Progenitor cell of endocrine pancreas (in vitro differentiated cells): Measurements from ENCODE around the gene POLE3. TPM values are rescaled to one million over a fixed set of nuclear protein-coding genes. Genes with fewer than 3 reads are reported as not detected.

Source experiments
- DNase-seq: peaks from one replicate; pipeline ENCODE4 v3.0.0; 2021; ENCODE audit warnings: low spot score; ENCODE audit not compliant: unreplicated experiment
- H3K27ac Mint-ChIP-seq: 2 replicates; pipeline ENCODE4 v1.8.0; 2021; ENCODE audit warnings: mild to moderate bottlenecking, moderate library complexity, mixed read lengths
- H3K27me3 Mint-ChIP-seq: 2 replicates; pipeline ENCODE4 v1.8.0; 2021; ENCODE audit warnings: mixed read lengths
- H3K36me3 Mint-ChIP-seq: 2 replicates; pipeline ENCODE4 v1.8.0; 2022; ENCODE audit warnings: mixed read lengths; ENCODE audit not compliant: insufficient read depth
- H3K4me1 Mint-ChIP-seq: 2 replicates; pipeline ENCODE4 v1.8.0; 2021; ENCODE audit warnings: low read depth, mixed read lengths
- H3K4me3 Mint-ChIP-seq: 2 replicates; pipeline ENCODE4 v1.8.0; 2021; ENCODE audit warnings: low read depth, mild to moderate bottlenecking, moderate library complexity, mixed read lengths
- H3K9me3 Mint-ChIP-seq: 2 replicates; pipeline ENCODE4 v1.8.0; 2021; ENCODE audit warnings: low read depth, mixed read lengths
- CTCF ChIP-seq: fragments of 200-600 bp; sonication (generic); IDR thresholded peaks from one replicate; pipeline ENCODE4 v1.5.0; 2021; ENCODE audit warnings: antibody characterized with exemption, mild to moderate bottlenecking; ENCODE audit not compliant: unreplicated experiment
- long read RNA-seq: library from polyadenylated mRNA; unstranded; transcript quantifications from one replicate; pipeline ENCODE4 v2.0.0, GENCODE V29; 2020
- total RNA-seq: library from RNA; stranded (reverse); gene quantifications from 2 replicates; pipeline ENCODE4 v1.2.1, GENCODE V29; 2021

Gene POLE3
- total RNA-seq = 36.6 and 40.5 TPM in 2 replicates
- long read RNA-seq, transcript POLE3-203 (3 exons, 455 nt) = minor isoform, 7 of 104 reads
- long read RNA-seq, transcript POLE3-202 (5 exons, 2,191 nt) = minor isoform, 10 of 104 reads
- long read RNA-seq, transcript POLE3-201 (4 exons, 2,109 nt) = major isoform, 86 of 104 reads
- long read RNA-seq, partial matches to known transcripts = 1 of 104 reads
- long read RNA-seq, other reads (novel, unspliced or antisense) = 0 of 104 reads

- no peak for TF ChIP-seq CTCF
- H3K36me3 Mint-ChIP-seq = peaks cover 15% of the 10 kb centered on the region
- H3K9me3 Mint-ChIP-seq = no peaks in the 10 kb centered on the region
- no peaks in the 10 kb centered on the region for H3K27me3 Mint-ChIP-seq
- H3K27ac Mint-ChIP-seq = peak within 1 kb of the TSS; percentile 99
- peak within 1 kb of the TSS; percentile 98 for H3K4me3 Mint-ChIP-seq
- H3K4me1 Mint-ChIP-seq = peaks cover 11% of the 10 kb centered on the region
- DNase-seq = peak; percentile 83
These were observed at the start of gene POLE3, which contains the start of gene C9orf43 for GRCh38 chr9:113410207-113410864. POLE3 (minus strand) TSS chr9:113410675; CDS start chr9:113410293, 382 bp downstream. C9orf43 (plus strand) TSS chr9:113410747; CDS start chr9:113413494, 2,747 bp downstream.

GRCh38 chr9:113456235-113456634 is 45.8 kb upstream of the POLE3 start:
- Mint-ChIP-seq H3K9me3 (no peaks in the 10 kb centered on the region), H3K27me3 (peaks cover 4% of the 10 kb centered on the region), H3K27ac (peak overlapping the region; percentile 96), H3K4me1 (peaks cover 21% of the 10 kb centered on the region), H3K4me3 (peak overlapping the region; percentile 14), H3K36me3 (no peaks in the 10 kb centered on the region)
- TF ChIP-seq CTCF = no peak
- DNase-seq = no peak

GRCh38 chr9:113454914-113455761 is 44.7 kb upstream of the POLE3 start:
- TF ChIP-seq CTCF = no peak
- DNase-seq = no peak
- Mint-ChIP-seq H3K27ac (peak overlapping the region; percentile 96), H3K27me3 (no peaks in the 10 kb centered on the region), H3K4me1 (peaks cover 21% of the 10 kb centered on the region), H3K4me3 (no peak overlapping the region), H3K36me3 (no peaks in the 10 kb centered on the region), H3K9me3 (no peaks in the 10 kb centered on the region)

GRCh38 chr9:113452113-113452605 is 41.7 kb upstream of the POLE3 start:
- Mint-ChIP-seq H3K36me3 (no peaks in the 10 kb centered on the region), H3K27ac (no peak overlapping the region), H3K4me1 (peaks cover 19% of the 10 kb centered on the region), H3K4me3 (no peak overlapping the region), H3K27me3 (no peaks in the 10 kb centered on the region), H3K9me3 (no peaks in the 10 kb centered on the region)
- TF ChIP-seq CTCF = no peak
- DNase-seq = no peak

GRCh38 chr9:113449376-113449775 is 38.9 kb upstream of the POLE3 start:
- no peaks in the 10 kb centered on the region for H3K36me3 Mint-ChIP-seq
- no peak overlapping the region for H3K4me3 Mint-ChIP-seq
- no peak for TF ChIP-seq CTCF
- H3K27ac Mint-ChIP-seq = no peak overlapping the region
- no peak for DNase-seq
- no peaks in the 10 kb centered on the region for H3K4me1 Mint-ChIP-seq
- no peaks in the 10 kb centered on the region for H3K27me3 Mint-ChIP-seq
- no peaks in the 10 kb centered on the region for H3K9me3 Mint-ChIP-seq
